Spleen (tissue), 7 donors: ENCODE results near the gene FGD6.

Experiments
- CTCF ChIP-seq, 11 experiments: fragments of 200-600 bp in 7 of 11; fragments of 450-650 bp in 4 of 11; sonication (generic) in 4 of 11; IDR thresholded peaks in 8 of 11; conservative IDR thresholded peaks in 3 of 11; 1 replicate in 7 of 11; 2 replicates in 4 of 11; pipeline versions ENCODE4 v1.4.0 to v1.8.0; 2016 to 2021; ENCODE audit warnings: antibody characterized with exemption in 11 of 11, inconsistent platforms in 4 of 11, mild to moderate bottlenecking in 1 of 11
- POLR2A ChIP-seq, 3 donors: fragments of 450-650 bp; IDR thresholded peaks; one replicate each; pipeline ENCODE4 v1.5.1; 2017; ENCODE audit warnings: antibody characterized with exemption in 3 of 3, mild to moderate bottlenecking in 1 of 3
- POLR2AphosphoS5 ChIP-seq, 3 donors: sonication (generic); formaldehyde crosslinking; IDR thresholded peaks; one replicate each; pipeline ENCODE4 v1.5.1; 2017; ENCODE audit warnings: antibody characterized with exemption in 3 of 3
- donor health status: DM: no; HTN: no; CAD: no; lungs with moderate emphysema.
- donor health status: DM: no; HTN: no; CAD: no.
- donor health status: DM: no; HTN: no; CAD: no.

GRCh38 chr12:95248095-95248494 is 30.8 kb upstream of the FGD6 start:
- TF ChIP-seq POLR2A (IDR thresholded peaks at IDR 0.05) (no peak), POLR2AphosphoS5 (IDR thresholded peaks at IDR 0.05) (no peak), CTCF (IDR thresholded peaks at IDR 0.05 in 8 of 11, conservative IDR thresholded peaks at IDR 0.05 in 3 of 11) (no peak)
